HG03103 (cell line): Measurements from ENCODE around the gene KIAA1614.
A peak's percentile ranks its signal among the peaks of the same experiment; 100 is the strongest.

Experiments used
- ATAC-seq: cut with Tn5 transposase; IDR thresholded peaks from one replicate; pipeline ENCODE4 v1.9.1; 2021; ENCODE audit warnings: low read depth; ENCODE audit not compliant: unreplicated experiment

KIAA1614 gene

DNA sequence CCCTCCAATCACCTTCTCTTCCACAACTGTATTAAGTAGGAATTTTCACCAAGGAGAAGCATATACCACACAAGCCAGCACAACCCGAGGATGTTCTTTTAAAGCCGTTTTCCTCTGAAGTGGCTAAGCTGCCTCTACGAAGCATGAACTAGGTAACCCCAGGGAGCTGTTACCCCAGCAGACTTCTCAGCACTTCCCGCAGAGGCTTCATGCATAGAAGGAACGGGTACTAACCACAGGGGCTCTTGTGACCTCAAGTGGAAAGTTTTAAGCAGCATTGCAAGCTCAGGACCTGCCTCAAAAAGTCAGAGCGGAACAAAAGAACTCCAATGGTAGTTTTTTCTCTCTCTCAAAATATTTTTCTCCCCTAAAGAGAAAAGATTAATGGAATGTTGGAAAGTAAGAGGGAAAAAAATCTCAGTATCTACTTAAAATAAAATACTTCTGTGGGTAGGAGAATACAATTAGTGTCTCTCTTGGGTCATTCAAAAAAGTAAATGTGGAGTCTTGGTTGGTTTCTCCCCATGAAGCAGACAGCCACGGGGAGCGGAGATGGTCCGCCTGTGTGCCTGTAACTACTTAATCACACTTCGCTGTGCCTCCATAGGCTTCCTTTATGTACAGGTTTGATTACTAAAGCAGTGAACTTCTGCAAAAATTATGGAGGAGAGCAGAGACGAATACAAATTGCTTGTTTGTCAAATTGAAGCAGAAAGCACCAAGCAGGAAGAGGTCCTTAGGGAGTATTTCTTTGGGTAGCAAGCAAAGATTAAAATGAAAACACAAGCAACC, 69.1 kb downstream of the KIAA1614 start:
- ATAC-seq: peak; percentile 86

- ATAC-seq: no peak
Observed at GRCh38 chr1:180982422-180982821, 69.7 kb downstream of the KIAA1614 start.

GRCh38 chr1:180988253-180988752, 75.6 kb downstream of the KIAA1614 start:
- ATAC-seq: no peak

GRCh38 chr1:180994262-180994661, 81.6 kb downstream of the KIAA1614 start:
- no peak for ATAC-seq

DNA sequence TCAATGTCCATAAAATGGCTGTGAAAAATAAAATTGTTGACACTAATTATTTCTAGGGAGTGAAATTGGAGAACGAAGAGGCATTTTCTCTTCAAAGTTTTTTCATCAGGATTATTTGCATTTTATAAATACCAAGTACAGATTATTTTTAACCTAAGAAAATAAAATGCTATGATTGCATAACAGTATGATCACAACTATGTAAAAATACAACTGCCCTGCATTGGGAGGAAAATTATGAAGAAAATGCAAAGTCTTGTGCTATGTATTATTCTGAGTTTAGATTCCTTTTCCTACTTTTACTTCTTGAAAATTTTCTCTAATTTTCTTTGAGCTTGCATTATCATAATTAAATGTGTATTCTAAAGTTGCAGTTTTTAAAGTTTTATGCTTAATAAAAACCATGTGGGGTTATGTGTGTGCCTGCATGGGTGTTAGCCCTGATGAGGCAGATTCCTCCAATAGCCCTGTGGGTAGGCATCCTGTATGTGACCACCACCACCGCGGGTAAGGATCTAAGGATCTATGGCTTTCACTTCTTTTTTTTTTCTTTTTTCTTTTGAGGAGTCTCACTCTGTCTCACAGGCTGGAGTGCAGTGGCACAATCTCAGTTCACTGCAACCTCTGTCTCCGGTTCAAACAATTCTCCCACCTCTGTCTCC, 85.3 kb downstream of the KIAA1614 start:
- no peak for ATAC-seq
